ENCODE results near the gene LAMA2. TPM values are rescaled to one million over a fixed set of nuclear protein-coding genes. Genes with fewer than 3 reads are reported as not detected.

LAMA2 gene
- total and polyA plus RNA-seq, 7 experiments from 2014 or later = 0.02 to 0.59 (median 0.35) TPM; not detected in 4

- Mint-ChIP-seq H3K27ac (no peak overlapping the region), H3K36me3 (no peaks in the 10 kb centered on the region), H3K27me3 (peaks cover 3 to 13% (median 9%) of the 10 kb centered on the region in 5 donors), H3K4me1 (no peaks in the 10 kb centered on the region), H3K4me3 (no peak overlapping the region), H3K9me3 (no peaks in the 10 kb centered on the region)
- no peaks in the 10 kb centered on the region for H3K4me1 ChIP-seq (ENCODE audit: control insufficient read depth in 2 of 2, insufficient read depth in 2 of 2, low read length in 2 of 2)
- ChIA-PET CTCF (no interaction called here), POLR2A (no interaction called here)
- ATAC-seq (no peak), DNase-seq (no peak)
- H3K36me3 ChIP-seq (ENCODE audit: control insufficient read depth in 2 of 3, insufficient read depth in 3 of 3, low read length in 3 of 3) = no peaks in the 10 kb centered on the region
- intact Hi-C loops (cut with micrococcal nuclease) = no loop called here
- H3K27me3 ChIP-seq (ENCODE audit: control insufficient read depth in 2 of 2, insufficient read depth in 2 of 2, low read length in 2 of 2) = no peaks in the 10 kb centered on the region
- H3K9me3 ChIP-seq (ENCODE audit: control insufficient read depth in 2 of 3, low read length in 3 of 3) = no peaks in the 10 kb centered on the region
- no peak overlapping the region for H3K4me3 ChIP-seq (ENCODE audit: low read length)
- no peak overlapping the region for H3K27ac ChIP-seq (ENCODE audit: low read depth, low read length)
Observed at GRCh38 chr6:129207832-129208231, 324.9 kb downstream of the LAMA2 start.

DNA sequence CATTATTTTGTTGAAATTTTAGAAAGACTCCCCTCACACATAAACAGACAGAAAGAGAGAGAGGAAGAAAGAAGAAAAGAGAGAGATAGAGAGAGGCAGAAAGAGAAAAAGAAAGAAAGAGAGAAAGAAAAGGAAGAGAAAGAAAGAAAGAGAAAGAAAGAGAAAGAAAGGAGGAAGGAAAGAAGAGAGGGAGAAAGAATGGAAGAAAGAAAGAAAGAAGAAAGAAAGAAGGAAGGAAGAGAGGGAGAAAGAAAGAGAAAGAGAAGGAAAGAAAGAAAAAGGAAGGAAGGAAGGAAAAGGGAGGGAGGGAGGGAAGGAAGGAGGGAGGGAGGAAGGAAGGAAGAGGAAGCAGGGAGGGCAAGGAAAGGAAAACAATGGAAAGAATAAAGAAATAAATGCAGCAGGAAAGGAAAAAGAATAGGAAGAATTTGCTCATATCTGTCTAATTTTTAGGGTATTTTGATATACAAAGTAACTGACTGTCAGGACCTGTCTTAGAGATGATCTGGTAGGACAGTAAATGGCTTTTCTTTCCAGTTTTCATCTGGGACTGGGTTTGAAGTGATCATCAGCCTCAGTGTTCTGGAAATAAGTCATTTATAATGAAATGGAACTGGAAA lies 325.6 kb downstream of the LAMA2 start:
- ATAC-seq = no peak

DNA sequence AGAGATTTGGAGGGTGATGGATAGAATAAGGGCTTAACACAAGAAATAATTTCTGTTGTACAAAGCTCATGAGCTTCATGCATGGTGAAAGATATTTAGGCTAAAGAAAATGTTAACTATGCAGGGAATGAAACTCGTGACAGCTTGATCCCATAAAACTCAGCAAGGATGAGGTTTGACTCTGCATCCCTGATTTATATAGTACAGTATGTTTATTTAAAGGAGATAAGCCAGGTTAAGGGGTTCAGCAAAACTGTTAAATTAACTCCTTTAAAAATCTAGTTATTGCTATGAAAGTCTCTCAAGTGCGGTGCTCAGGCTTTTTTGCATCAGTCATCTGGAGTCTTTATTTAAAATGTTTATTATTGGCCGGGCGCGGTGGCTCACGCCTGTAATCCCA lies 326.4 kb downstream of the LAMA2 start:
- Mint-ChIP-seq H3K27me3 (peaks cover under 1 to 5% (median 4%) of the 10 kb centered on the region in 5 donors), H3K4me1 (no peaks in the 10 kb centered on the region), H3K36me3 (no peaks in the 10 kb centered on the region), H3K9me3 (no peaks in the 10 kb centered on the region), H3K4me3 (no peak overlapping the region), H3K27ac (no peak overlapping the region)
- intact Hi-C loops (cut with micrococcal nuclease) = no loop called here
- DNase-seq (no peak), ATAC-seq (no peak)
- Histone ChIP-seq H3K9me3 (ENCODE audit: control insufficient read depth in 2 of 3, low read length in 3 of 3) (no peaks in the 10 kb centered on the region), H3K27ac (ENCODE audit: low read depth, low read length) (no peak overlapping the region), H3K36me3 (ENCODE audit: control insufficient read depth in 2 of 3, insufficient read depth in 3 of 3, low read length in 3 of 3) (no peaks in the 10 kb centered on the region), H3K27me3 (ENCODE audit: control insufficient read depth in 2 of 2, insufficient read depth in 2 of 2, low read length in 2 of 2) (no peaks in the 10 kb centered on the region), H3K4me3 (ENCODE audit: low read length) (no peak overlapping the region), H3K4me1 (ENCODE audit: control insufficient read depth in 2 of 2, insufficient read depth in 2 of 2, low read length in 2 of 2) (no peaks in the 10 kb centered on the region)
- CTCF ChIA-PET = no interaction called here
- POLR2A ChIA-PET = no interaction called here

More for the DNA sequence above, 325.6 kb downstream of the LAMA2 start:
- Mint-ChIP-seq H3K36me3 (no peaks in the 10 kb centered on the region), H3K4me1 (no peaks in the 10 kb centered on the region), H3K9me3 (no peaks in the 10 kb centered on the region), H3K27me3 (peaks cover 3 to 9% (median 4%) of the 10 kb centered on the region in 5 donors), H3K4me3 (no peak overlapping the region), H3K27ac (peak overlapping the region in 1 of 9 donors; percentile 27)
- H3K4me3 ChIP-seq (ENCODE audit: low read length) = no peak overlapping the region
- H3K27me3 ChIP-seq (ENCODE audit: control insufficient read depth in 2 of 2, insufficient read depth in 2 of 2, low read length in 2 of 2) = no peaks in the 10 kb centered on the region
- H3K9me3 ChIP-seq (ENCODE audit: control insufficient read depth in 2 of 3, low read length in 3 of 3) = no peaks in the 10 kb centered on the region
- H3K27ac ChIP-seq (ENCODE audit: low read depth, low read length) = no peak overlapping the region
- H3K4me1 ChIP-seq (ENCODE audit: control insufficient read depth in 2 of 2, insufficient read depth in 2 of 2, low read length in 2 of 2) = no peaks in the 10 kb centered on the region
- no peak for DNase-seq
- H3K36me3 ChIP-seq (ENCODE audit: control insufficient read depth in 2 of 3, insufficient read depth in 3 of 3, low read length in 3 of 3) = no peaks in the 10 kb centered on the region
- POLR2A ChIA-PET = no interaction called here
- CTCF ChIA-PET = no interaction called here
- intact Hi-C loops (cut with micrococcal nuclease) = no loop called here

GRCh38 chr6:129210684-129211083 lies 327.7 kb downstream of the LAMA2 start:
- no peak for ATAC-seq
- intact Hi-C loops (cut with micrococcal nuclease) = no loop called here
- Histone ChIP-seq H3K36me3 (ENCODE audit: control insufficient read depth in 2 of 3, insufficient read depth in 3 of 3, low read length in 3 of 3) (no peaks in the 10 kb centered on the region), H3K9me3 (ENCODE audit: control insufficient read depth in 2 of 3, low read length in 3 of 3) (no peaks in the 10 kb centered on the region), H3K4me1 (ENCODE audit: control insufficient read depth in 2 of 2, insufficient read depth in 2 of 2, low read length in 2 of 2) (no peaks in the 10 kb centered on the region), H3K27ac (ENCODE audit: low read depth, low read length) (no peak overlapping the region), H3K27me3 (ENCODE audit: control insufficient read depth in 2 of 2, insufficient read depth in 2 of 2, low read length in 2 of 2) (no peaks in the 10 kb centered on the region), H3K4me3 (ENCODE audit: low read length) (no peak overlapping the region)
- H3K27ac Mint-ChIP-seq = peak overlapping the region in 1 of 9 donors; percentile 51
- no peaks in the 10 kb centered on the region for H3K9me3 Mint-ChIP-seq
- ChIA-PET CTCF (interaction anchor here (1.6 kb wide), 1 partner anchor 38 kb away, joined by 3 read pairs; no protein-coding TSS in a partner anchor), POLR2A (no interaction called here)
- H3K4me3 Mint-ChIP-seq = no peak overlapping the region
- H3K36me3 Mint-ChIP-seq = no peaks in the 10 kb centered on the region
- peaks cover 0 to 12% (median 4%) of the 10 kb centered on the region in 5 donors for H3K27me3 Mint-ChIP-seq
- H3K4me1 Mint-ChIP-seq = no peaks in the 10 kb centered on the region
- no peak for DNase-seq

- Mint-ChIP-seq H3K4me3 (no peak overlapping the region), H3K36me3 (no peaks in the 10 kb centered on the region), H3K9me3 (no peaks in the 10 kb centered on the region), H3K4me1 (no peaks in the 10 kb centered on the region), H3K27ac (no peak overlapping the region), H3K27me3 (peaks cover 0 to 15% (median 5%) of the 10 kb centered on the region in 5 donors)
- Histone ChIP-seq H3K27ac (ENCODE audit: low read depth, low read length) (no peak overlapping the region), H3K27me3 (ENCODE audit: control insufficient read depth in 2 of 2, insufficient read depth in 2 of 2, low read length in 2 of 2) (no peaks in the 10 kb centered on the region), H3K4me3 (ENCODE audit: low read length) (no peak overlapping the region), H3K9me3 (ENCODE audit: control insufficient read depth in 2 of 3, low read length in 3 of 3) (no peaks in the 10 kb centered on the region), H3K36me3 (ENCODE audit: control insufficient read depth in 2 of 3, insufficient read depth in 3 of 3, low read length in 3 of 3) (no peaks in the 10 kb centered on the region), H3K4me1 (ENCODE audit: control insufficient read depth in 2 of 2, insufficient read depth in 2 of 2, low read length in 2 of 2) (no peaks in the 10 kb centered on the region)
- ChIA-PET POLR2A (no interaction called here), CTCF (no interaction called here)
- intact Hi-C loops (cut with micrococcal nuclease) = no loop called here
- DNase-seq (no peak), ATAC-seq (no peak)
Observed at GRCh38 chr6:129211626-129212025, 328.7 kb downstream of the LAMA2 start.

DNA sequence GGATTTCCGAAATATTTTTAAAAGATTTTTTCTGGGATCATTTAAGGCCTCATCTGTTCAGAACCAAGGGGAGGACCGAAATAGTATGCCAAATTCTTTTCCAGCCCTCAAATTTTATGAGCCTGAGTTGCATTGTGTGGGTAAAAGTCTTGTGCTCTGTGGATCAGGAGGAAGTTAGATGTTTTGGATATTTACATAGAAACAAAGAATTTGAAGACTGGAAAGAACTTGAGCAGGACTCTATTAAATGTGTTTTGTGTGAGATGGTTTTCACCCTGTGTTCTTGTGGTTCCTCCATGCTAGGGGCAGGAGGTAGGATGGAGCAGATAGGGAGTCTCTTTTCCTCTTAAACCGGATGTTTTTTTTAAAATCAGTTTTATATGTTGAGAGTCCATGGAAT lies 329.1 kb downstream of the LAMA2 start:
- Mint-ChIP-seq H3K36me3 (no peaks in the 10 kb centered on the region), H3K4me3 (no peak overlapping the region), H3K27me3 (peaks cover 0 to 15% (median 5%) of the 10 kb centered on the region in 5 donors), H3K4me1 (no peaks in the 10 kb centered on the region), H3K9me3 (no peaks in the 10 kb centered on the region), H3K27ac (no peak overlapping the region)
- intact Hi-C loops (cut with micrococcal nuclease) = no loop called here
- CTCF ChIA-PET = no interaction called here
- Histone ChIP-seq H3K36me3 (ENCODE audit: control insufficient read depth in 2 of 3, insufficient read depth in 3 of 3, low read length in 3 of 3) (no peaks in the 10 kb centered on the region), H3K9me3 (ENCODE audit: control insufficient read depth in 2 of 3, low read length in 3 of 3) (no peaks in the 10 kb centered on the region), H3K4me3 (ENCODE audit: low read length) (no peak overlapping the region), H3K27ac (ENCODE audit: low read depth, low read length) (no peak overlapping the region), H3K27me3 (ENCODE audit: control insufficient read depth in 2 of 2, insufficient read depth in 2 of 2, low read length in 2 of 2) (no peaks in the 10 kb centered on the region), H3K4me1 (ENCODE audit: control insufficient read depth in 2 of 2, insufficient read depth in 2 of 2, low read length in 2 of 2) (no peaks in the 10 kb centered on the region)
- ATAC-seq (no peak), DNase-seq (no peak)
- POLR2A ChIA-PET = no interaction called here

DNA sequence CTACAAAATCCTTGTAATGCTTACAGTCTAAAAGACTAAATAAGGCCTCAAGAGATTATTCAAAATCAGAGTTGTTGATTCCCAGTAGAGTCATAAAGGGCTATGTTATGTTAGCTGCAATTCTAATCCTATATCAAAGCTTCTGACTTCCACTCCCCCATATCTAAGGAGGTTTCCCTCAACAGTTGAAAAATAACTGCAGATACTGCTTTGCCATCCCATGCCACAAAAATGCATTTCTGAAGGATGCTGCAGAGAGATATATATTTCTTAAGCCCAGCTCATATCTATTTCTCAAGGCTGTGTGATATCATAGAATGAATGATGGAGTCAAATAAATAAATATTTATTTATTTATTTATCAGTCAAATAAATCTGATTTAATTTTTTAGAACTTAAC lies 332.3 kb downstream of the LAMA2 start:
- Histone ChIP-seq H3K36me3 (ENCODE audit: control insufficient read depth in 2 of 3, insufficient read depth in 3 of 3, low read length in 3 of 3) (no peaks in the 10 kb centered on the region), H3K27ac (ENCODE audit: low read depth, low read length) (no peak overlapping the region), H3K27me3 (ENCODE audit: control insufficient read depth in 2 of 2, insufficient read depth in 2 of 2, low read length in 2 of 2) (no peaks in the 10 kb centered on the region), H3K4me3 (ENCODE audit: low read length) (no peak overlapping the region), H3K9me3 (ENCODE audit: control insufficient read depth in 2 of 3, low read length in 3 of 3) (no peaks in the 10 kb centered on the region), H3K4me1 (ENCODE audit: control insufficient read depth in 2 of 2, insufficient read depth in 2 of 2, low read length in 2 of 2) (no peaks in the 10 kb centered on the region)
- H3K27me3 Mint-ChIP-seq = peaks cover 0 to 15% (median 3%) of the 10 kb centered on the region in 5 donors
- H3K9me3 Mint-ChIP-seq = no peaks in the 10 kb centered on the region
- intact Hi-C loops (cut with micrococcal nuclease) = no loop called here
- H3K4me3 Mint-ChIP-seq = no peak overlapping the region
- no peaks in the 10 kb centered on the region for H3K36me3 Mint-ChIP-seq
- CTCF ChIA-PET = no interaction called here
- POLR2A ChIA-PET = no interaction called here
- ATAC-seq = no peak
- H3K4me1 Mint-ChIP-seq = no peaks in the 10 kb centered on the region
- DNase-seq = no peak
- H3K27ac Mint-ChIP-seq = no peak overlapping the region
